Adrenal gland (tissue), 12 donors: ENCODE results near the gene NUDT4. TPM values are rescaled to one million over a fixed set of nuclear protein-coding genes. Genes with fewer than 3 reads are reported as not detected.

Source experiments
- DNase-seq, 7 donors: peaks; one replicate each; pipeline ENCODE4 v3.0.0-alpha.2; 2019 to 2020
- H3K27ac ChIP-seq, 5 donors: fragments of 200-600 bp; sonication (generic) in 4 of 5; 1 replicate in 3 of 5; 2 replicates in 2 of 5; pipeline versions ENCODE4 v1.5.1 to v1.8.0; 2016 to 2020; ENCODE audit warnings: mild to moderate bottlenecking in 1 of 5
- H3K27me3 ChIP-seq: fragments of 200-600 bp; 2 replicates; pipeline ENCODE4 v1.8.0; 2021
- H3K36me3 ChIP-seq, 2 donors: fragments of 200-600 bp; replicated peaks in 1 of 2; 1 replicate in 1 of 2; 2 replicates in 1 of 2; pipeline versions ENCODE4 v1.5.1 to v1.8.0; 2018 to 2022
- H3K4me1 ChIP-seq, 2 donors: fragments of 200-600 bp; replicated peaks in 1 of 2; 1 replicate in 1 of 2; 2 replicates in 1 of 2; pipeline versions ENCODE4 v1.5.1 to v1.8.0; 2018 to 2021
- H3K4me3 ChIP-seq, 4 donors: fragments of 200-600 bp; sonication (generic) in 3 of 4; one replicate each; pipeline ENCODE4 v1.5.1; 2016 to 2018
- H3K9me3 ChIP-seq, 3 donors: fragments of 200-600 bp; sonication (generic) in 1 of 3; replicated peaks in 1 of 3; 1 replicate in 2 of 3; 2 replicates in 1 of 3; pipeline versions ENCODE4 v1.5.1 to v1.8.0; 2016 to 2021
- POLR2A ChIP-seq, 2 donors: fragments of 450-650 bp; IDR thresholded peaks; one replicate each; pipeline ENCODE4 v1.6.1; 2017; ENCODE audit warnings: antibody characterized with exemption in 2 of 2, mild to moderate bottlenecking in 2 of 2, moderate library complexity in 1 of 2
- WGBS, 4 donors: extraction: QIAGEN DNeasy Blood & Tissue Kit in 2 of 4; methylation state at CpG; one replicate each; pipeline versions ENCODE4 v1.1.5 to v1.1.7; 2013 to 2017; 5-methylcytosine and 5-hydroxymethylcytosine counted together
- intact Hi-C, 2 donors: fragments of 100-400 bp; cut with DNase I; formaldehyde crosslinking; loops; one replicate each; pipeline versions ENCODE4 v1.14.1 to v1.15.0; 2022 to 2023
- polyA plus RNA-seq, 3 donors: library from polyadenylated mRNA; stranded (reverse); fragments of 200-250 nt in 2 of 3; fragments of 350-450 nt in 1 of 3; fragmentation: Illumina TruSeq in 1 of 3; extraction: RNeasy Lipid Tissue Mini Kit (QIAGEN cat#74804) in 1 of 3; gene quantifications; one replicate each; pipeline ENCODE4 v1.2.3, GENCODE V29; 2013 to 2014
- total RNA-seq, 9 donors: library from RNA; depleted of rRNA in 4 of 9; stranded (reverse); fragments of >200 nt in 4 of 9; fragments of 120-200 nt in 1 of 9; fragmentation: NEBNext Ultra II Directional in 1 of 9; extraction: Animal tissue kit (Norgen Biotek cat#: 25700) in 1 of 9; gene quantifications; one replicate each; pipeline versions ENCODE4 v1.1.0 to v1.2.4, GENCODE V29; 2013 to 2023
- TF ChIP-seq, protein P1 (sequence below), 6 experiments: fragments of 450-650 bp in 4 of 6; fragments of 200-600 bp in 2 of 6; sonication (generic) in 1 of 6; IDR thresholded peaks; 1 replicate in 5 of 6; 2 replicates in 1 of 6; pipeline versions ENCODE4 v1.5.1 to v1.8.0; 2016 to 2021; ENCODE audit warnings: antibody characterized with exemption in 6 of 6, mild to moderate bottlenecking in 2 of 6, moderate library complexity in 1 of 6
- donor health status: healthy with polysubstance abuse.
- donor health status: Bipolar disorder and iron deficiency.
- donor health status: DM: yes; HTN: yes; CAD: no.
- donor health status: DM: no; HTN: no; CAD: no.
- donor health status: DM: no; HTN: no; CAD: no.
- donor health status: DM: yes; HTN: yes; CAD: no.

The NUDT4 gene
- total and polyA plus RNA-seq, 12 donors, result 23.0 to 195 (median 137) TPM

- peaks cover under 1 to 1% of the 10 kb centered on the region in 2 donors for H3K4me1 ChIP-seq
- H3K4me3 ChIP-seq, result no peak overlapping the region
- 98% methylated on average over 3 of the region's 3 CpGs for WGBS, 4 donors
- TF ChIP-seq, protein P1, sequence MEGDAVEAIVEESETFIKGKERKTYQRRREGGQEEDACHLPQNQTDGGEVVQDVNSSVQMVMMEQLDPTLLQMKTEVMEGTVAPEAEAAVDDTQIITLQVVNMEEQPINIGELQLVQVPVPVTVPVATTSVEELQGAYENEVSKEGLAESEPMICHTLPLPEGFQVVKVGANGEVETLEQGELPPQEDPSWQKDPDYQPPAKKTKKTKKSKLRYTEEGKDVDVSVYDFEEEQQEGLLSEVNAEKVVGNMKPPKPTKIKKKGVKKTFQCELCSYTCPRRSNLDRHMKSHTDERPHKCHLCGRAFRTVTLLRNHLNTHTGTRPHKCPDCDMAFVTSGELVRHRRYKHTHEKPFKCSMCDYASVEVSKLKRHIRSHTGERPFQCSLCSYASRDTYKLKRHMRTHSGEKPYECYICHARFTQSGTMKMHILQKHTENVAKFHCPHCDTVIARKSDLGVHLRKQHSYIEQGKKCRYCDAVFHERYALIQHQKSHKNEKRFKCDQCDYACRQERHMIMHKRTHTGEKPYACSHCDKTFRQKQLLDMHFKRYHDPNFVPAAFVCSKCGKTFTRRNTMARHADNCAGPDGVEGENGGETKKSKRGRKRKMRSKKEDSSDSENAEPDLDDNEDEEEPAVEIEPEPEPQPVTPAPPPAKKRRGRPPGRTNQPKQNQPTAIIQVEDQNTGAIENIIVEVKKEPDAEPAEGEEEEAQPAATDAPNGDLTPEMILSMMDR (IDR thresholded peaks at IDR 0.05), result no peak
- H3K27ac ChIP-seq, result no peak overlapping the region
- DNase-seq, result no peak
- H3K9me3 ChIP-seq, result no peaks in the 10 kb centered on the region
- no peaks in the 10 kb centered on the region for H3K36me3 ChIP-seq
- intact Hi-C loops, result no loop called here
- H3K27me3 ChIP-seq, result no peaks in the 10 kb centered on the region
Observed at GRCh38 chr12:93368766-93369165, 9.0 kb upstream of the NUDT4 start.

DNA sequence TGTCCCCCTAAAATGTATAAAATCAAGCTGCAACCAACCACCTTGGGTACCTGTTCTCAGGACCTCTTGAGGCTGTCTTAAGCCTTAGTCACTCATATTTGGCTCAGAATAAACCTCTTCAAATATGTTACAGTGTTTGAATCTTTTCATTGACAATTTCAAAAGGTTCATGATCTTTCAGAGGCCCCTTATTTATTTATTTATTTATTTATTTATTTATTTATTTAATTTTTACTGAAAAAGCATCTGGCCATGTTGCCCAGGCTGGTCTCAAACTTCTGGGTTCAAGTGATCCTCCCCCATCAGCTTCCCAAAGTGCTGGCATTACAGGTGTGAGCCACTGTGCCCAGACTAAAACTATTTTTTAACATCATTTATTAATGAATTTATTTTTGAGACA is 8.2 kb upstream of the NUDT4 start:
- Histone ChIP-seq H3K4me1 (peaks cover 5 to 9% of the 10 kb centered on the region in 2 donors), H3K9me3 (no peaks in the 10 kb centered on the region), H3K27ac (no peak overlapping the region), H3K4me3 (no peak overlapping the region), H3K27me3 (no peaks in the 10 kb centered on the region), H3K36me3 (no peaks in the 10 kb centered on the region)
- DNase-seq, result no peak
- intact Hi-C loops, result no loop called here
- TF ChIP-seq, protein P1 (IDR thresholded peaks at IDR 0.05), result no peak
- no peak for TF ChIP-seq POLR2A (IDR thresholded peaks at IDR 0.05)

DNA sequence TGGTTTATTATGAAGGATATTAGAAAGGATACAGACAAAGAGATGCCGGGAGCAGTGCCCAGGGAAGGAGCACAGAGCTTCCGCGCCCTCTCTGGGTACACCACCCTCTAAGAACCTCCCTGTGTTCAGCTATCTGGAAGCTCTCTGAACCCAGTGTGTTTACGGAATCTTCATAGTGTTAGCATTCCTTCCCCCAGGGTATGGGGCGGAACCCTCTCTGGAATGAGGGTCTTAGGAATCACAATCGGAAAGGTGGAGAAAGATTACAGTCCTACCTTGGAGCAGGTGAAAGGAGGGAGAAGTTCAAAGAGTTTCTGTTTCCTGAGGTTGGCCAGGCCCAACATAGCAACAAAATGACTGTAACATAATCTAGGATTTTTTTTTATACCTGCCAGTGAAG is 6.8 kb upstream of the NUDT4 start:
- DNase-seq, result no peak
- no peak for TF ChIP-seq POLR2A (IDR thresholded peaks at IDR 0.05)
- TF ChIP-seq, protein P1 (IDR thresholded peaks at IDR 0.05), result no peak
- no peaks in the 10 kb centered on the region for H3K36me3 ChIP-seq
- no peak overlapping the region for H3K27ac ChIP-seq
- no peaks in the 10 kb centered on the region for H3K27me3 ChIP-seq
- intact Hi-C loops, result no loop called here
- no peak overlapping the region for H3K4me3 ChIP-seq
- H3K4me1 ChIP-seq, result peaks cover 14 to 15% of the 10 kb centered on the region in 2 donors
- 95 to 99% (median 97%) methylated on average over 6 of the region's 6 CpGs for WGBS, 4 donors
- no peaks in the 10 kb centered on the region for H3K9me3 ChIP-seq

DNA sequence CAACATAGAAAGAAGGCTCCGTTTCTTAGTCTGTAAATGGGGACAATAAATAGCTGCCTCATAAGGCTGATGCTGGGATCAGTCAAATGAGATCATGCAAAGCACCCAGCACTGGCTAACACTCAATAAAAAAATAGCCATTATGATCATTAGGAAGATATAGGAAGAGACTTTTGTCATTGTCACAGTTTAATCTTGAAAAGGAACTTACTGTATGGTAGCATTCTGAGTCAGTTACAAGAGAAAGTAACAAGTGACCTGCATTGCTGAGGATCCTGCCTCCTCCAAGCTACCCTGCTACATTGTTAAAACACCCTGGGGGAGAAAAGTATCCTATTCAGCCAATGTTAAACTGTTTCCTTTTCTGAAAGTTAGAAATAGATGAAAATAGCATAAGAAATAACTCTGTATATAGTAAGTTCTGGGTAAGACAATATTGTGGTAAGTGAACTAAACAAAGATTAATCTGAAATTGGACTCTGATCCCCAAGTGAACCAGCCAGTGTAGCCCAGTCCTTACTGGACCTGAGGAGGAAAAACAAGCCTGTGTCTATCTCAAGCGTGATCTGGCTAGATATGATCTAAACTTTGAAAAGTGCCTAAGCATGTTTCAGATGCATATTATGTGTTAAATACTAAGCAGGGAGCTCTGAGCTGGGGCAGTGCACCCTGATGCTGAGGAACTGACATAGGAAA is 3.6 kb upstream of the NUDT4 start:
- Histone ChIP-seq H3K9me3 (no peaks in the 10 kb centered on the region), H3K27ac (no peak overlapping the region), H3K36me3 (no peaks in the 10 kb centered on the region), H3K27me3 (no peaks in the 10 kb centered on the region), H3K4me1 (peaks cover 25% of the 10 kb centered on the region in 2 donors), H3K4me3 (no peak overlapping the region)
- TF ChIP-seq, protein P1 (IDR thresholded peaks at IDR 0.05), result no peak
- no peak for TF ChIP-seq POLR2A (IDR thresholded peaks at IDR 0.05)
- intact Hi-C loops, result no loop called here
- DNase-seq, result no peak
- 82 to 91% (median 87%) methylated on average over 2 of the region's 2 CpGs for WGBS, 4 donors
